Trophoblast cell (in vitro differentiated cells and primary cell): ENCODE measurements around the gene NKG7.

Source experiments
- DNase-seq, 2 donors: peaks; one replicate each; pipeline ENCODE4 v3.0.0-alpha.2; 2016
- H2AFZ ChIP-seq: 2 replicates; pipeline ENCODE4 v1.6.1; 2013; ENCODE audit warnings: low read length, moderate library complexity, mild to moderate bottlenecking; ENCODE audit not compliant: insufficient read depth, poor library complexity
- H2AK5ac ChIP-seq: 2 replicates; pipeline ENCODE4 v1.6.1; 2013; ENCODE audit warnings: mild to moderate bottlenecking, low read length
- H2BK120ac ChIP-seq: 2 replicates; pipeline ENCODE4 v1.6.1; 2013; ENCODE audit warnings: low read length, mild to moderate bottlenecking, moderate library complexity; ENCODE audit not compliant: insufficient read depth, poor library complexity
- H2BK12ac ChIP-seq: 2 replicates; pipeline ENCODE4 v1.6.1; 2013; ENCODE audit warnings: mild to moderate bottlenecking, low read length, moderate library complexity
- H2BK5ac ChIP-seq: 2 replicates; pipeline ENCODE4 v1.6.1; 2013; ENCODE audit warnings: low read length, low read depth, moderate library complexity, mild to moderate bottlenecking; ENCODE audit not compliant: poor library complexity
- H3K14ac ChIP-seq: 2 replicates; pipeline ENCODE4 v1.6.1; 2013; ENCODE audit warnings: mild to moderate bottlenecking, low read length
- H3K18ac ChIP-seq: 2 replicates; pipeline ENCODE4 v1.6.1; 2013; ENCODE audit warnings: mild to moderate bottlenecking, low read length
- H3K23ac ChIP-seq: 2 replicates; pipeline ENCODE4 v1.6.1; 2013; ENCODE audit warnings: low read length
- H3K27ac ChIP-seq: 2 replicates; pipeline ENCODE4 v1.5.1; 2013; ENCODE audit warnings: low read depth, mild to moderate bottlenecking, inconsistent platforms, low read length, moderate library complexity
- H3K27me3 ChIP-seq: 2 replicates; pipeline ENCODE4 v1.6.1; 2013; ENCODE audit warnings: inconsistent platforms, mild to moderate bottlenecking, low read length, moderate library complexity; ENCODE audit not compliant: insufficient read depth
- H3K36me3 ChIP-seq, 2 experiments: 1 replicate in 1 of 2; 2 replicates in 1 of 2; pipeline ENCODE4 v1.6.1; 2013; ENCODE audit warnings: low read length in 2 of 2, mild to moderate bottlenecking in 2 of 2, moderate library complexity in 1 of 2; ENCODE audit not compliant: insufficient read depth in 2 of 2, control insufficient read depth in 1 of 2
- H3K4ac ChIP-seq: 2 replicates; pipeline ENCODE4 v1.6.1; 2013; ENCODE audit warnings: low read depth, mild to moderate bottlenecking, low read length, moderate library complexity
- H3K4me1 ChIP-seq, 2 experiments: 1 replicate in 1 of 2; 2 replicates in 1 of 2; pipeline ENCODE4 v1.6.1; 2013; ENCODE audit warnings: low read length in 2 of 2, mild to moderate bottlenecking in 2 of 2, moderate library complexity in 1 of 2; ENCODE audit not compliant: insufficient read depth in 2 of 2, control insufficient read depth in 1 of 2
- H3K4me2 ChIP-seq: 2 replicates; pipeline ENCODE4 v1.6.1; 2013; ENCODE audit warnings: inconsistent platforms, mild to moderate bottlenecking, low read length, moderate library complexity
- H3K4me3 ChIP-seq: 2 replicates; pipeline ENCODE4 v1.5.1; 2013; ENCODE audit warnings: mild to moderate bottlenecking, low read depth, low read length, inconsistent platforms
- H3K79me1 ChIP-seq: one replicate; pipeline ENCODE4 v1.6.1; 2013; ENCODE audit warnings: low read length
- H3K79me2 ChIP-seq: 2 replicates; pipeline ENCODE4 v1.6.1; 2013; ENCODE audit warnings: low read length, mild to moderate bottlenecking; ENCODE audit not compliant: control insufficient read depth, insufficient read depth, poor library complexity
- H3K9ac ChIP-seq: 2 replicates; pipeline ENCODE4 v1.6.1; 2013; ENCODE audit warnings: mild to moderate bottlenecking, low read length
- H3K9me3 ChIP-seq: 2 replicates; pipeline ENCODE4 v1.6.1; 2013; ENCODE audit warnings: low read depth, mild to moderate bottlenecking, control low read depth, inconsistent platforms, low read length; ENCODE audit not compliant: insufficient read depth
- H4K12ac ChIP-seq: 2 replicates; pipeline ENCODE4 v1.6.1; 2013; ENCODE audit warnings: low read depth, mild to moderate bottlenecking, low read length, moderate library complexity
- H4K8ac ChIP-seq: 2 replicates; pipeline ENCODE4 v1.6.1; 2013; ENCODE audit warnings: low read depth, mild to moderate bottlenecking, low read length, moderate library complexity
- H4K91ac ChIP-seq: one replicate; pipeline ENCODE4 v1.6.1; 2013; ENCODE audit warnings: low read depth, mild to moderate bottlenecking, low read length, moderate library complexity
- WGBS: extraction: QIAGEN DNeasy Blood & Tissue Kit; methylation state at CpG from one replicate; pipeline ENCODE4 v1.1.7; 2013; ENCODE audit warnings: missing lambda C conversion rate; ENCODE audit not compliant: insufficient read length, insufficient coverage; ENCODE audit errors: extremely low coverage; 5-methylcytosine and 5-hydroxymethylcytosine counted together

The NKG7 gene

DNA sequence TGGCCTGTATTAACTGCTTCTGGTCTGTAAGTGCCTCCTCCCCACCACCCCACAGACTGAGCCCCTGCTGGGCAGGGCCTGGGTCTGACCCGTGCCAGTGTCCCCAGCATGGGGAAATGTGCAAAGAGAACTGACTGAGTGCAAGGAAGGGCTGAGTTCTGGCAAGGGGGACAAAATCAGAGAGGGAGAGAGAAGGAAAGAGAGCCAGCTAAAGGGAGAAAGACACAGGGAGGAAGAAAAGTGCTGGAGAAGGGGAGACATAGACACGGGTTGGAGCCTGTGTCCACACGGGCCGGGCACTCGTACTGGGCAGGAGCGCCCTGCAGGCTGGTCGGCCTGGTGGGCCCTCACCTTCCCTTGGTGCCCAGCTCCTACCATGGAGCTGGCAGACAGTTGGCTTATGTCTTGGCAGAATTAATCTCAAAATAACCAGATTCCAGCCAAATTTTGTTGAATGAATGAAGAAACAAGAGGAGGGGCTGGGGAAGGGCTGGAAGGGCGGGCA lies 1.2 kb downstream of the NKG7 start:
- DNase-seq, result no peak
- no peaks in the 10 kb centered on the region for H3K9me3 ChIP-seq
- no peak overlapping the region for H3K9ac ChIP-seq
- no peak overlapping the region for H3K18ac ChIP-seq
- H3K4me2 ChIP-seq, result no peak overlapping the region
- H2AK5ac ChIP-seq, result no peak overlapping the region
- H4K8ac ChIP-seq, result no peak overlapping the region
- H2BK5ac ChIP-seq, result no peak overlapping the region
- no CpG with 5 or more reads among the region's 8 CpGs for WGBS
- no peak overlapping the region for H2AFZ ChIP-seq
- H4K91ac ChIP-seq, result no peak overlapping the region
- no peak overlapping the region for H3K27ac ChIP-seq
- H3K79me1 ChIP-seq, result peaks cover 19% of the 10 kb centered on the region
- H3K4ac ChIP-seq, result no peak overlapping the region
- no peak overlapping the region for H2BK12ac ChIP-seq
- H3K23ac ChIP-seq, result no peak overlapping the region
- H4K12ac ChIP-seq, result no peak overlapping the region
- H3K14ac ChIP-seq, result no peak overlapping the region
- H3K4me1 ChIP-seq, result peaks cover 7 to 9% of the 10 kb centered on the region in 2 experiments
- H3K36me3 ChIP-seq, result no peaks in the 10 kb centered on the region
- no peak overlapping the region for H2BK120ac ChIP-seq
- peaks cover 12% of the 10 kb centered on the region for H3K79me2 ChIP-seq
- H3K27me3 ChIP-seq, result no peaks in the 10 kb centered on the region
- H3K4me3 ChIP-seq, result no peak overlapping the region

DNA sequence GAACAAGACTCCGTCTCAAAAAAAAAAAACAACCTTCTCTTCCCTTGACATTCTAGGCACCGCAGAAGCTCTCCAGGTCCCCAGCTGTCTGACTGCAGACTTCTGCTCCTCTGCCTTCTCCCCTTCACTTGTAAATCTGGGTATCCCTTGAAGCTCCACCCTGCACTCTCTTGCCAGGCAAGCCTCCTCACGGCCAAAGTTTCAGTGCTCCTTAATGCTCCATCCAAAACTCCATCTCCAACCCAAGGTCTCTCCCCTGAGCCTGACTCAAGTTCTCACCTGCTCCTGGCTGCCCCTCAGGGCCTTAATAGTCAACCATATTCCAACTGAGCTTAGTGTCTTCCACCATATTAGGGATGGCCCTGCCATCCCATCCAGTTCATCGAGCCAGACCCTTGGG lies 2.2 kb downstream of the NKG7 start:
- no peak overlapping the region for H2BK5ac ChIP-seq
- WGBS, result no CpG with 5 or more reads among the region's 4 CpGs
- no peak overlapping the region for H4K91ac ChIP-seq

DNA sequence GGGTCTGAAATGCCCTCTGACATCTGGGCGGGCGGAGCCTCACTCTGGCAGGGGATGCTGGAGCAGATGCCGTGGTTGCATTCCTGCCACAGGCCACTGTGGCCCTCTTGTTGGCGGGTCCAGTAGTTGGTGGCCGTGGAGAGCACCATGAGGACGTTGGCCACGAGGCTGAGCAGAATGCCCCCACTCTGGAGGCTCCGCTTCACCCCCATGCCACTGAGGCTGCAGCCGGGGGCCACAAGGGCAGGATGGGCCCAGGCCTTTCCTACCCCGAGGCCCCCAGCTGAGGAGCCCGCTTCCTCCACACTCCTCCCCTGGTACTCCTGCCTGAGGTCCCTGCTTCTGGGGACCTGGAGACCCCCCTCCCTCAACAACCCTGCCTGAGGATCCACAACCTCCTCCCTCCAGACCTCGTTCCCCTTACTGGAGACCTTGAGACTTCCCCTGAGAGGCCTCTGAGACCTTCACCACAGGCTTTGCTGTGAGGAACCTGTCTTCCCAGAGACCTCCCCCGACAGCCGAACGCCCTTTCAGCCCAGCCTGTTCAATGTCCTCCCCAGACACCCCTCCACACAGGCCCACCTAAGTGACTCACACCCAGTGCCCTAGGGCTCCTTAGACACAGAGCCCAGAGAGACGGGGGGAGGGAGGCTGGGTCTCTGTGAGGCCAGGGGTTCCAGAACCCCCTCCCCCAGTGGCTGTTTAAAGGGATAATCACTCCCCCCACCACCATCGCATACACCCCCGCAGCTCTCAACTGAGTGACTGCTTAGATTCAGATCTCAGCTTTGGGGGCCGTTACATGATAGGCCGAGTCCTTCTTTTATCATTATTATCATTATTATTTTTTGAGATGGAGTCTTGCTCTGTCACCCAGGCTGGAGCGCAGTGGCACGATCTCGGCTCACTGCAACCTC lies 3.8 kb downstream of the NKG7 start, which contains the start of gene CLDND2:
CLDND2 (minus strand) TSS at position 638 of the 917 bp plus-strand sequence; CDS start at position 212, 426 bp downstream.
- DNase-seq, result no peak
- peak within 1 kb of the TSS; percentile 93 for H3K27ac ChIP-seq
- peak within 1 kb of the TSS; percentile 68 for H3K9ac ChIP-seq
- H4K91ac ChIP-seq, result peak within 1 kb of the TSS; percentile 87
- peak within 1 kb of the TSS; percentile 52 for H2BK12ac ChIP-seq
- H2AFZ ChIP-seq, result peak within 1 kb of the TSS; percentile 80
- peak within 1 kb of the TSS; percentile 90 for H2BK5ac ChIP-seq
- H3K79me1 ChIP-seq, result peaks cover 26% of the 10 kb centered on the region
- H3K4ac ChIP-seq, result peak within 1 kb of the TSS; percentile 35
- peaks cover 16 to 22% of the 10 kb centered on the region in 2 experiments for H3K4me1 ChIP-seq
- H4K8ac ChIP-seq, result peak within 1 kb of the TSS; percentile 87
- H3K23ac ChIP-seq, result no peak within 1 kb of the TSS
- peak within 1 kb of the TSS; percentile 92 for H3K4me3 ChIP-seq
- no peaks in the 10 kb centered on the region for H3K9me3 ChIP-seq
- peaks cover 16% of the 10 kb centered on the region for H3K79me2 ChIP-seq
- H3K4me2 ChIP-seq, result peak within 1 kb of the TSS; percentile 90
- H3K36me3 ChIP-seq, result no peaks in the 10 kb centered on the region
- peak within 1 kb of the TSS; percentile 85 for H4K12ac ChIP-seq
- H2BK120ac ChIP-seq, result peak within 1 kb of the TSS; percentile 78
- H3K27me3 ChIP-seq, result no peaks in the 10 kb centered on the region
- peak within 1 kb of the TSS; percentile 57 for H2AK5ac ChIP-seq
- peak within 1 kb of the TSS; percentile 90 for H3K14ac ChIP-seq
- no CpG with 5 or more reads among the region's 23 CpGs for WGBS
- peak within 1 kb of the TSS; percentile 93 for H3K18ac ChIP-seq

More for the DNA sequence above, 2.2 kb downstream of the NKG7 start:
- H3K4me2 ChIP-seq, result no peak overlapping the region
- H3K4ac ChIP-seq, result no peak overlapping the region
- H3K27ac ChIP-seq, result no peak overlapping the region
- no peak overlapping the region for H2BK12ac ChIP-seq
- H2AK5ac ChIP-seq, result no peak overlapping the region
- H3K36me3 ChIP-seq, result no peaks in the 10 kb centered on the region
- no peak overlapping the region for H3K4me3 ChIP-seq
- H3K14ac ChIP-seq, result no peak overlapping the region
- no peak overlapping the region for H3K9ac ChIP-seq
- H4K12ac ChIP-seq, result no peak overlapping the region
- no peak overlapping the region for H2AFZ ChIP-seq
- no peak overlapping the region for H4K8ac ChIP-seq
- H3K4me1 ChIP-seq, result peaks cover 11 to 15% of the 10 kb centered on the region in 2 experiments
- H3K79me1 ChIP-seq, result peaks cover 26% of the 10 kb centered on the region
- H3K79me2 ChIP-seq, result peaks cover 16% of the 10 kb centered on the region
- H3K18ac ChIP-seq, result no peak overlapping the region
- H2BK120ac ChIP-seq, result no peak overlapping the region
- H3K23ac ChIP-seq, result no peak overlapping the region
- H3K27me3 ChIP-seq, result no peaks in the 10 kb centered on the region
- DNase-seq, result no peak
- H3K9me3 ChIP-seq, result no peaks in the 10 kb centered on the region

DNA sequence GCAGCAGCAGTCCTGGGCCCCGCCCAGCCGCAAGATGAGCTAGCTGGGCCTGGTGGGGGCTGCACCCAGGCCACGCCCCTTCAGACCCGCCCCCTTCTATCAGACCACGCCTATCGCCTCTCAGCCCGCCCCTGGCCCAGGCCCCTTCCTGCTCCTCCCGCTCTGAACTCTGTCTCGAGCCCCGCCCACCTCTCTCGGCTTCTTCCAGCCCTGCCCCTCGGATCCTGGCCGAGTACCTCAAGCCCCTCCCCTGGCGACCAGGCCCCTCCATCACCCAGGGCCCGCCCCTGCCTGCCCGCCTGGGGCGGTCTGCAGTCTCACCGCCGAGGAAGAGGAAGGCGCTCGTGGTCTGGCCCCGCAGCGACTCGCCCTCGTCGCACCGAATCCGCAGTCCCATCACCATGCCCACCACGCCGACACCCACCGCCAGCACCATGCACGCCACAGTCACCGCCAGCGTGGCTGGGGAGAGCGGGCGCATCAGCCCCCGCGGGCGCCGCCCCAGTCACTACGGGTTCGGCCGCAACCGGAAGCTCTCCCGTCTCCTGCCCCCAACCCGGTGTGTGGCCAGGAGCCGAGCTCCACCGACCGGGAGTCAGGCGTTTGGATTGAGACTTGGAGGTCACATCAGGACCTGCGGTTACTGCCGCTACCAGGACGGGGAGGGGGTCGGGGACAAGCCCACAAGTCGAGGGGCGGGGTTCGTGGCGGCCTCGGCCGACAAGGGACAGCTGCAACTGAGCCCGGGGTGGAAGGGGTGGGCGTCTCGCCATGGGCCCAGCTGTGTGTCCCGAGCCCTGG lies 4.7 kb downstream of the NKG7 start:
- H3K23ac ChIP-seq, result no peak overlapping the region
- peak overlapping the region; percentile 80 for H2AFZ ChIP-seq
- H3K9ac ChIP-seq, result peak overlapping the region; percentile 68
- H4K12ac ChIP-seq, result peak overlapping the region; percentile 85
- peak; percentile 97 to 99 for DNase-seq
- H3K4me2 ChIP-seq, result peak overlapping the region; percentile 90
- peak overlapping the region; percentile 93 for H3K27ac ChIP-seq
- peaks cover 18 to 22% of the 10 kb centered on the region in 2 experiments for H3K4me1 ChIP-seq
- H3K36me3 ChIP-seq, result no peaks in the 10 kb centered on the region
- peak overlapping the region; percentile 87 for H4K8ac ChIP-seq
- H4K91ac ChIP-seq, result peak overlapping the region; percentile 87
- peak overlapping the region; percentile 57 for H2AK5ac ChIP-seq
- WGBS, result no CpG with 5 or more reads among the region's 64 CpGs
- H3K27me3 ChIP-seq, result no peaks in the 10 kb centered on the region
- H3K14ac ChIP-seq, result peak overlapping the region; percentile 90
- no peaks in the 10 kb centered on the region for H3K9me3 ChIP-seq
- peak overlapping the region; percentile 24 for H2BK12ac ChIP-seq
- H3K4me3 ChIP-seq, result peak overlapping the region; percentile 92
- H3K18ac ChIP-seq, result peak overlapping the region; percentile 93
- H2BK5ac ChIP-seq, result peak overlapping the region; percentile 90
- peaks cover 26% of the 10 kb centered on the region for H3K79me1 ChIP-seq
- H2BK120ac ChIP-seq, result peak overlapping the region; percentile 78
- peak overlapping the region; percentile 35 for H3K4ac ChIP-seq
- H3K79me2 ChIP-seq, result peaks cover 16% of the 10 kb centered on the region
